ENCODE data around the gene TPM4.

- TF ChIP-seq TAF1 (IDR thresholded peaks at IDR 0.05; ENCODE audit: low read depth, low read length) = no peak
- no peak for TF ChIP-seq SPI1 (IDR thresholded peaks at IDR 0.05; ENCODE audit: low read depth, low read length)
- TF ChIP-seq POLR2A (IDR thresholded peaks at IDR 0.05; ENCODE audit: low read depth, low read length) = no peak
These were observed 50.8 kb downstream of the TPM4 start for GRCh38 chr19:16127080-16127479.

All from GM12891 (cell line).